ENCODE measurements around the gene FAM240A. TPM values are rescaled to one million over a fixed set of nuclear protein-coding genes. Genes with fewer than 3 reads are reported as not detected.

Gene FAM240A
- under 0.01 and 0.36 TPM in 2 replicates for total RNA-seq

DNA sequence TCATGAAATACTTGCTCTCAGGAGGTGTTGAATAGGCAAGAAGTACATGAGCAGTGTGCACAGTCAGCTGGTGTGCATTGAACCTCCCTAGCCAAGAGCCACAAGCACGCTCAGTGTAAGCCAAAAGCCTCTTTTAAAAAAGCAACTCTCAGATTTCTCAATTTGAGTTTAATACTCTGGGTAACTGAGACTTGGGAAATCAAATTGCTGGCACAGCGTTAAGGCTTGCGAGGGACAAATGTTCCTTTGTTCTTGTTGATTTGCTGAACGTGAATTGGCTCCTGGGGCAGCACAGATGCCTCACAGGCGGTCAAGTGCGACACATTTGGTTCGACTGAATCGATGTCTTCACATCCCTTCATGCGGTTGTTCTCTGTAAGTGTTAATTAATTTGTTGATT lies at the start of gene FAM240A:
FAM240A (plus strand) TSS at position 202 of the 400 bp plus-strand sequence; CDS start at position 361, 159 bp downstream.
- H3K79me2 ChIP-seq (ENCODE audit: insufficient read depth, low read length): no peaks in the 10 kb centered on the region
- no peaks in the 10 kb centered on the region for H3K9me3 ChIP-seq (ENCODE audit: low read depth, low read length)
- no peak within 1 kb of the TSS for H3K4me2 ChIP-seq (ENCODE audit: insufficient read depth, low read length)
- H3K27me3 ChIP-seq (ENCODE audit: insufficient read depth, low read length): peaks cover 58% of the 10 kb centered on the region
- TF ChIP-seq, protein P1, sequence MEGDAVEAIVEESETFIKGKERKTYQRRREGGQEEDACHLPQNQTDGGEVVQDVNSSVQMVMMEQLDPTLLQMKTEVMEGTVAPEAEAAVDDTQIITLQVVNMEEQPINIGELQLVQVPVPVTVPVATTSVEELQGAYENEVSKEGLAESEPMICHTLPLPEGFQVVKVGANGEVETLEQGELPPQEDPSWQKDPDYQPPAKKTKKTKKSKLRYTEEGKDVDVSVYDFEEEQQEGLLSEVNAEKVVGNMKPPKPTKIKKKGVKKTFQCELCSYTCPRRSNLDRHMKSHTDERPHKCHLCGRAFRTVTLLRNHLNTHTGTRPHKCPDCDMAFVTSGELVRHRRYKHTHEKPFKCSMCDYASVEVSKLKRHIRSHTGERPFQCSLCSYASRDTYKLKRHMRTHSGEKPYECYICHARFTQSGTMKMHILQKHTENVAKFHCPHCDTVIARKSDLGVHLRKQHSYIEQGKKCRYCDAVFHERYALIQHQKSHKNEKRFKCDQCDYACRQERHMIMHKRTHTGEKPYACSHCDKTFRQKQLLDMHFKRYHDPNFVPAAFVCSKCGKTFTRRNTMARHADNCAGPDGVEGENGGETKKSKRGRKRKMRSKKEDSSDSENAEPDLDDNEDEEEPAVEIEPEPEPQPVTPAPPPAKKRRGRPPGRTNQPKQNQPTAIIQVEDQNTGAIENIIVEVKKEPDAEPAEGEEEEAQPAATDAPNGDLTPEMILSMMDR (IDR thresholded peaks at IDR 0.05; ENCODE audit: extremely low read depth, low read depth, low read length): no peak
- H3K4me3 ChIP-seq (ENCODE audit: insufficient read depth, low read length): no peak within 1 kb of the TSS
- no peaks in the 10 kb centered on the region for H3K4me1 ChIP-seq (ENCODE audit: insufficient read depth, low read length)
- no peak within 1 kb of the TSS for H3K27ac ChIP-seq (ENCODE audit: low read depth, low read length)
- no peaks in the 10 kb centered on the region for H3K36me3 ChIP-seq (ENCODE audit: insufficient read depth, low read length)
- no peak for DNase-seq (ENCODE audit: insufficient read length, low spot score, missing footprints)
- no peak within 1 kb of the TSS for H2AFZ ChIP-seq (ENCODE audit: low read length)
- H4K20me1 ChIP-seq (ENCODE audit: insufficient read depth, low read length): no peaks in the 10 kb centered on the region

GRCh38 chr3:46564190-46565021 lies 47.9 kb upstream of the FAM240A start:
- H3K79me2 ChIP-seq (ENCODE audit: insufficient read depth, low read length): no peaks in the 10 kb centered on the region
- no peak overlapping the region for H3K4me2 ChIP-seq (ENCODE audit: insufficient read depth, low read length)
- no peaks in the 10 kb centered on the region for H3K9me3 ChIP-seq (ENCODE audit: low read depth, low read length)
- H3K36me3 ChIP-seq (ENCODE audit: insufficient read depth, low read length): no peaks in the 10 kb centered on the region
- H3K4me1 ChIP-seq (ENCODE audit: insufficient read depth, low read length): peaks cover 9% of the 10 kb centered on the region
- H3K4me3 ChIP-seq (ENCODE audit: insufficient read depth, low read length): no peak overlapping the region
- H2AFZ ChIP-seq (ENCODE audit: low read length): no peak overlapping the region
- no peak overlapping the region for H3K27ac ChIP-seq (ENCODE audit: low read depth, low read length)
- TF ChIP-seq, protein P1 (IDR thresholded peaks at IDR 0.05; ENCODE audit: extremely low read depth, low read depth, low read length): no peak
- no peaks in the 10 kb centered on the region for H4K20me1 ChIP-seq (ENCODE audit: insufficient read depth, low read length)
- no peaks in the 10 kb centered on the region for H3K27me3 ChIP-seq (ENCODE audit: insufficient read depth, low read length)
- DNase-seq (ENCODE audit: insufficient read length, low spot score, missing footprints): peak; percentile 15

DNA sequence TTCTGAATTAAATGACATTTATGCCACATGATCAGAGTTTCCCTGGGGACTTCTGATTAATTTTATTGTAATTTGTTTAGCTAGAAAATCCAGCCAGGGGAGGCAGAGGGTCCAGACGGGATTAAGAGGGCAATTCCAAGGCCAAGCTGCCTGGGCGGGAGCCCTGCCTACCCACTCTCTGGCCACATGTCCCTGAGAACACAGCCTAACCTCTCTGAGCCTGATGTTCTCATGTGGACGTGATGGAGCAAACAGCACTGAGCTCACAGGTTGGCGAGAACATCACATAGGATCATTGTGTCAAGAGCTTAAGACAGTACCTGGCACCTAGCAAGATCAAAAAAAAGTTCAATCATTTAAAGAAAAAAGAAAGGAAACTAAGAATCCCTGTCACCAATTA lies 47.2 kb upstream of the FAM240A start:
- peak overlapping the region; percentile 70 for H3K4me2 ChIP-seq (ENCODE audit: insufficient read depth, low read length)
- peaks cover 9% of the 10 kb centered on the region for H3K4me1 ChIP-seq (ENCODE audit: insufficient read depth, low read length)
- H3K4me3 ChIP-seq (ENCODE audit: insufficient read depth, low read length): no peak overlapping the region
- no peak for DNase-seq (ENCODE audit: insufficient read length, low spot score, missing footprints)
- no peaks in the 10 kb centered on the region for H3K9me3 ChIP-seq (ENCODE audit: low read depth, low read length)
- no peak overlapping the region for H2AFZ ChIP-seq (ENCODE audit: low read length)
- TF ChIP-seq, protein P1 (IDR thresholded peaks at IDR 0.05; ENCODE audit: extremely low read depth, low read depth, low read length): no peak
- no peaks in the 10 kb centered on the region for H3K79me2 ChIP-seq (ENCODE audit: insufficient read depth, low read length)
- no peaks in the 10 kb centered on the region for H4K20me1 ChIP-seq (ENCODE audit: insufficient read depth, low read length)
- no peaks in the 10 kb centered on the region for H3K36me3 ChIP-seq (ENCODE audit: insufficient read depth, low read length)
- no peak overlapping the region for H3K27ac ChIP-seq (ENCODE audit: low read depth, low read length)
- no peaks in the 10 kb centered on the region for H3K27me3 ChIP-seq (ENCODE audit: insufficient read depth, low read length)

DNA sequence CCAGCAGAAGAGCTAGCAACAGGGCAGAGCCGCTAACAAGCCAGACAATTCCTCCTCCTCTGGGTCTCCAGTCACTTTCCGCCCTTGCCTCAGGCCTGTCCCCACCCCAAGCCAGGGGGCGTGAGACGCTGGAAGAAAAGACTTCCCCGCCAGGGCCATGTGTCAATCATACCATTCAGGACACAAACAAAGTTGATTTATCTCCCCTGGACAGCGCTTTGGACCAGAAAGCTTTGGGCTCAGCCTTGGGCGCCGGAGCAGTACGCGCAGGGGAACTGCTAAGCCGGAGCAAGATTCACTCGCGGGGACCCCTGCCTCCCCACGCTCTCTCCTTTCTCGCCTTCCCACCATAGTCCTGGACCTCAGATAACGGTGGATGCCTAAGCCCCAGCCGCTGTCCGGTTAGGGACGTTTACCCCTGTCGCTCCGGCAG lies 46.7 kb upstream of the FAM240A start:
- Histone ChIP-seq H3K36me3 (ENCODE audit: insufficient read depth, low read length) (no peaks in the 10 kb centered on the region), H2AFZ (ENCODE audit: low read length) (peak overlapping the region; percentile 85), H3K79me2 (ENCODE audit: insufficient read depth, low read length) (no peaks in the 10 kb centered on the region), H3K27me3 (ENCODE audit: insufficient read depth, low read length) (no peaks in the 10 kb centered on the region), H3K27ac (ENCODE audit: low read depth, low read length) (no peak overlapping the region), H3K4me3 (ENCODE audit: insufficient read depth, low read length) (peak overlapping the region; percentile 73), H3K4me1 (ENCODE audit: insufficient read depth, low read length) (peaks cover 9% of the 10 kb centered on the region), H3K4me2 (ENCODE audit: insufficient read depth, low read length) (peak overlapping the region; percentile 70), H3K9me3 (ENCODE audit: low read depth, low read length) (no peaks in the 10 kb centered on the region), H4K20me1 (ENCODE audit: insufficient read depth, low read length) (no peaks in the 10 kb centered on the region)
- TF ChIP-seq, protein P1 (IDR thresholded peaks at IDR 0.05; ENCODE audit: extremely low read depth, low read depth, low read length): no peak
- DNase-seq (ENCODE audit: insufficient read length, low spot score, missing footprints): peak; percentile 69
